ENCODE data around the gene NLRC3. TPM values are rescaled to one million over a fixed set of nuclear protein-coding genes. Genes with fewer than 3 reads are reported as not detected.

The NLRC3 gene
- total RNA-seq, 1 experiment from 2014 or later = 0.15 TPM

GRCh38 chr16:3599121-3599520, 21.9 kb upstream of the NLRC3 start:
- POLR2A ChIA-PET = no interaction called here
- no peaks in the 10 kb centered on the region for H3K27me3 ChIP-seq (ENCODE audit: insufficient read depth, low read length)
- H3K9me2 ChIP-seq (ENCODE audit: insufficient read depth) = no peaks in the 10 kb centered on the region
- intact Hi-C loops (cut with micrococcal nuclease) = no loop called here
- ATAC-seq (no peak), DNase-seq (ENCODE audit: low read depth, low spot score) (no peak)
- no peaks in the 10 kb centered on the region for H4K20me1 ChIP-seq (ENCODE audit: insufficient read depth)
- H3K79me2 ChIP-seq (ENCODE audit: insufficient read depth, low read length) = no peaks in the 10 kb centered on the region
- no peak overlapping the region for H2AFZ ChIP-seq (ENCODE audit: low read depth, low read length, poor library complexity, severe bottlenecking)
- TF ChIP-seq REST (IDR thresholded peaks at IDR 0.05; ENCODE audit: low read depth) = no peak
- no peak for TF ChIP-seq ATF3 (IDR thresholded peaks at IDR 0.05)
- TF ChIP-seq POLR2AphosphoS5 (IDR thresholded peaks at IDR 0.05; ENCODE audit: low read depth, low read length) = no peak
- TF ChIP-seq CBX3 (IDR thresholded peaks at IDR 0.05; ENCODE audit: low read depth) = no peak
- TF ChIP-seq EZH2 (IDR thresholded peaks at IDR 0.05) = no peak
- TF ChIP-seq TCF7L2 (IDR thresholded peaks at IDR 0.05; ENCODE audit: borderline replicate concordance, extremely low read depth, insufficient read depth, insufficient read length) = no peak
- no peak for TF ChIP-seq EZH2phosphoT487 (IDR thresholded peaks at IDR 0.05; ENCODE audit: borderline replicate concordance)
- TF ChIP-seq MAX (IDR thresholded peaks at IDR 0.05) = no peak
- TF ChIP-seq ZFX (IDR thresholded peaks at IDR 0.05) = no peak
- no peak for TF ChIP-seq EGR1 (IDR thresholded peaks at IDR 0.05; ENCODE audit: low read depth)
- no peak for TF ChIP-seq JUND (IDR thresholded peaks at IDR 0.05)
- no peak for TF ChIP-seq RAD21 (IDR thresholded peaks at IDR 0.05; ENCODE audit: low read depth)
- TF ChIP-seq CEBPB (IDR thresholded peaks at IDR 0.05; ENCODE audit: low read depth) = no peak
- no peak for TF ChIP-seq FOSL1 (IDR thresholded peaks at IDR 0.05; ENCODE audit: low read depth)
- no peak for TF ChIP-seq SIN3A (IDR thresholded peaks at IDR 0.05; ENCODE audit: low read depth)
- no peak for TF ChIP-seq ZNF274 (IDR thresholded peaks at IDR 0.05; ENCODE audit: low read depth, low read length)
- TF ChIP-seq ELF1 (IDR thresholded peaks at IDR 0.05; ENCODE audit: borderline replicate concordance, low read depth) = no peak
- TF ChIP-seq POLR2A (IDR thresholded peaks at IDR 0.05; ENCODE audit: borderline replicate concordance, extremely low read depth, insufficient read depth, insufficient read length) = no peak
- TF ChIP-seq YY1 (IDR thresholded peaks at IDR 0.05; ENCODE audit: extremely low read depth, insufficient replicate concordance, low read depth, low read length) = no peak
- TF ChIP-seq SRF (IDR thresholded peaks at IDR 0.05; ENCODE audit: low read depth) = no peak
- no peak overlapping the region for H3K27ac ChIP-seq (ENCODE audit: low read depth, low read length)
- H3K9me3 ChIP-seq (ENCODE audit: control insufficient read depth in 1 of 2, insufficient read depth in 1 of 2, low read depth in 1 of 2, low read length in 2 of 2) = peaks cover 0 to 7% of the 10 kb centered on the region in 2 experiments; a peak in 1 of 4 replicates
- no peak overlapping the region for H3K4me2 ChIP-seq (ENCODE audit: low read length)
- CTCF ChIA-PET = no interaction called here
- no peak overlapping the region for H3K9ac ChIP-seq (ENCODE audit: low read length)
- no peaks in the 10 kb centered on the region for H3K4me1 ChIP-seq (ENCODE audit: control insufficient read depth in 1 of 2, insufficient read depth in 2 of 2, low read length in 2 of 2)
- no peak overlapping the region for H3K4me3 ChIP-seq (replicated peaks in 1 of 2; ENCODE audit: low read depth in 1 of 2, low read length in 2 of 2)
- RAD21 ChIA-PET (ENCODE audit: low non-redundant PET in 1 of 2, low total read pairs in 2 of 2, uncharacterized antibody in 2 of 2, unreplicated experiment in 2 of 2) = no interaction called here
- peaks cover 0 to 28% of the 10 kb centered on the region in 2 experiments; a peak in 1 of 4 replicates for H3K36me3 ChIP-seq (ENCODE audit: control insufficient read depth in 1 of 2, insufficient read depth in 2 of 2, low read length in 2 of 2)
- BruUV-seq (replicated peaks) = no TSS peak
